ENCODE data around the gene RAPGEF1.
"Not testable (repeated sequence)": the region's sequence is repeated elsewhere in the genome, so short reads cannot be mapped to it uniquely, and the experiment has no call there.

The RAPGEF1 gene

DNA sequence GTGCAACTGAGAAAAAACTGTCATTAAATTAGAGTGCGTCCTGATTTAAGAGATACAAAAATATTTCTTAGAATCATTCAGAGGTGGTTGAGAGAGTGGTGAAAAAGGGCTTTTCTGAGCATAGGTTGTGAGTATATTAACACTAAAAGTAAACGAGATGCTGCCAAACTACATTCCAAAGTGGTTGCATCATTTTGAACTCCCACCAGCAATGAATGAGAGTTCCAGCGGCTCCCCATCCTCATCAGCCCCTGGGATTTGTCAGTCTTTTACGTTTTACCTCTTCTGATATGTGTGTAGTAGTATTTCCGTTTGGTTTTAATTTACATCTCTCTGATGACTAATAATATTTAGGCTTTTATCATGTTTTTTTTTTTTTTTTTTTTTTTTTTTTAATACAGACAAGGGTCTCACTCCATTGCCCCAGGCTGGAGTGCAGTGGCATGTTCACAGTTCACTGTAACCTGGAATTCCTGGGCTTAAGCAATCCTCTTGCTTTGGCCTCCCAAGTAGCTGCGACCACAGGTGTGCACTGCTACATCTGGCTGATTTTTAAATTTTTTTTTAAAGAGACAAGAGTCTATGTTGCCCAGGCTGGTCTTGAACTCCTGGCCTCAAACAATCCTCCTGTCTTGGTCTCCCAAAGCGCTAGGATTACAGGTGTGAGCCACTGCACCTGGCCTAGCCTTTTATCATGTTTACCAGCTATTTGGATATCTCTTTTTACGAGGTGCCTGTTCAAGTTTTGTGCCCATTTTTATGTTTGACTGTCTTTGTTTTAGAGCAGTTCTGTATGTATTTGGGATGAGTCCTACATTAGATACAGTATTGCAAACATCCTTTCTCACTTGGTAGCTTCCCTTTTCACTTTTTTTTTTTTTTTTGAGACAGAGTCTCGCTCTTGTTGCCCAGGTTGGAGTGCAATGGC is 177.6 kb downstream of the RAPGEF1 start:
- DNase-seq (ENCODE audit: low read depth in 2 of 2): no peak

GRCh38 chr9:131559421-131560000 is 180.4 kb downstream of the RAPGEF1 start:
- no peak for DNase-seq (ENCODE audit: low read depth in 2 of 2)

DNA sequence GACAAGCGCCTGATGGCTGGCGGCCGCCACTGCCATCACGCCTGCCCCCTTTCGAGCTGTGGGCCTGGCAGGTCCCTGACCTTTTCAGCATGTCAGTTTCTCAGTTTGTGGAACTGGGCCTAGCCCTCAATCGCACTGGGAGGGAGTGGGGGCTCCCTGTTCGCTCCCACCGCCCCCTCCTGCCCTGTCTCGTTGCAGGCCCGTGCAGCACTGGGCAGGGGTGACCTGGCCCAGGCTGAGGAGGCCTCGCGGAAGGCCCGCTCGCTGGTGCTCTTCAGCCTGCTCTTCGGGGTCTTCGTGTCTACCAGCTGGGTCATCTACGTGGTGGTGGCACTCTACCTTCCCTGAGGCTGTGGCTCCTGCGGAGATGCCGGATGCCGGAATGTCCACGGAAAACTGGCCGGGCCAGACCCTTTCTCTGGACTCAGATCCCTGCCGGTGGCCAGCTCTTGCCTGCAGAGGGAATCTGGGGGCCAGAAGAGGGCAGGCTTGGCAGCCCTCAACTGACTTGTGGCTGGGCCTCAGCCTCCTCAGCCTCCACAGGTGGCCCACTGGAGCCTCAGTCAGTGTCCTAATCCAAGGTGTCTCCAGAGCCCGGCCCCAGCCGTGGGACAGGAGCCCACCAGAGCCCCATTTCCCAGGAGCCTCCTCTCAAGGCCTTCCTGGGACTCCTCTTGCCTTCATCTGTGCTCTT is 181.9 kb downstream of the RAPGEF1 start:
- DNase-seq (ENCODE audit: low read depth in 2 of 2): no peak

GRCh38 chr9:131555841-131556673 is 183.8 kb downstream of the RAPGEF1 start:
- DNase-seq (ENCODE audit: low read depth in 2 of 2): no peak

DNA sequence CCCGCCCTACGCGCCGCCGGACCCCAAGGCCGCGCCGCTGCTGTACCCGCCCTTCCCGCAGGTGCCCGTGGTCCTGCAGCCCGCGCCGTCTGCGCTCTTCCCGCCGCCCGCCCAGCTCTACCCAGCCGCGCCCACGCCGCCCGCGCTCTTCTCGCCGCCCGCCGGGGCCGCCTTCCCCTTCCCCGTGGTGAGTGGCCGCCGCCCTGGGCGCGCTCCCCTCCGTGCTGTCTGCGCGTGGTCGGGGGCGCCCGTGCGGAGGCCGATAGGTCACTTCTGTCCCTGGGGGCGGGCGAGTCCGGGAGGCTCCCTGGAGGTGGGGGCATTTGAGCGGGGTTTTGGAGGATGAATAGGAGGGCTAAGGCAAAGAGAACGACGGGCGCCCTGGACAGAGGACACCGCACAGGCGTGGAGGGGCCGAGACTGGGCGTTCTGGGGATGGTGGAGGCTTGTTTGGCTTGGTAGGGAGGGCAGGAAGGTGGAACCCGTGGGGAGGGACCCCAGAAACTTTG is 185.0 kb downstream of the RAPGEF1 start:
- DNase-seq (ENCODE audit: low read depth in 2 of 2): no peak

- no peak for DNase-seq (ENCODE audit: low read depth in 2 of 2)
Observed at GRCh38 chr9:131554087-131554842, 185.6 kb downstream of the RAPGEF1 start.

DNA sequence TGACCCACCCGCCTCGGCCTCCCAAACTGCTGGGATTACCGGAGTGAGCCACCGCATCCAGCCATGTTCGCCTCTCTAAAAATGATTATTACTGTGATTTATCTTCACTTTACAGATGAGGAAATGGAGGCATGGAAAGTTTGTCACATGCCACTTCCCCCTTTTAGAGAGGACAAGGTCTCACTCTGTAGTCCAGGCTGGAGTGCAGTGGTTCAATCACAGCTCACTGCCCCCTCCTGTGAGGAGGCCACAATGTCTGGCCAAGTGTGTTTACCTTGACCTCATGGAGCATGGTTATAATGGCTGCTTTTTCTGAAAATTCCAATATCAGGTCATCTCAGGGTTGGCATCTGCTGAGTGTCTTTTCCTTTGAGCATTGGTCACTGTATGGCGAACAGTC is 187.8 kb downstream of the RAPGEF1 start:
- DNase-seq (ENCODE audit: low read depth in 2 of 2): no peak

GRCh38 chr9:131550465-131550864 is 189.4 kb downstream of the RAPGEF1 start:
- not testable (repeated sequence) for DNase-seq (ENCODE audit: low read depth in 2 of 2)

GRCh38 chr9:131549186-131549585 is 190.7 kb downstream of the RAPGEF1 start:
- not testable (repeated sequence) for DNase-seq (ENCODE audit: low read depth in 2 of 2)

GRCh38 chr9:131546336-131547084 is 193.4 kb downstream of the RAPGEF1 start:
- no peak for DNase-seq (ENCODE audit: low read depth in 2 of 2)

DNA sequence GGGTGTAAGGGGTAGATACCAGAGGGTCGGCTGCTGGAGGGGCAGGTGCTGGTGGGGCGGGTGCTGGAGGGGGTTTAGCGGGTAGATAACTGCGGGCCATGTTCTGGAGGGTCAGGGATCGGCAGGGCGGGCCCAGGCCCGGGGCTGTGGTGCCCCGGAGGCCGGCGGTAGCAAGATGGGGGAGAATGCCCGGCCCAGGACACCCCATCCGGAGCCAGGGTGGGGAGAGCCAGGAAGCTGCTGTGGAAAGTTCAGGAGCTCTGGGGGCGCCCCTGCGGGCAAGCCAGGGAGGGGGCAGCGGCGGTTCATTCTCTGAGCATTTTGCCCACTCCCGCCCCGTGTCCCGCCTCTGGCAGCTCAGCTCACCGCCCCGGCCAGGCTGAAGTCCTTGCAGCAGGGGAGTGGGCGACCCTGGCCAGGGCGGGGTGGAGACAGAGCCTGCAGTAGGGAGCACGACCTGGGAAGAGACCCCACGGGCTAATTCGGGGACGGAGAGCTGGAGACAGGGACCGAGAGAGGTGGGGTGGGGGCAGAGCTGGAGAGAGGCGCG is 194.0 kb downstream of the RAPGEF1 start:
- DNase-seq (ENCODE audit: low read depth in 2 of 2): no peak

- DNase-seq (ENCODE audit: low read depth in 2 of 2): no peak
Observed at GRCh38 chr9:131545003-131545785, 194.7 kb downstream of the RAPGEF1 start, which contains the start of gene PRRT1B. Gene PRRT1B, plus strand, starts transcription at chr9:131545523. Its CDS starts 93 bp downstream, at chr9:131545616.

DNA sequence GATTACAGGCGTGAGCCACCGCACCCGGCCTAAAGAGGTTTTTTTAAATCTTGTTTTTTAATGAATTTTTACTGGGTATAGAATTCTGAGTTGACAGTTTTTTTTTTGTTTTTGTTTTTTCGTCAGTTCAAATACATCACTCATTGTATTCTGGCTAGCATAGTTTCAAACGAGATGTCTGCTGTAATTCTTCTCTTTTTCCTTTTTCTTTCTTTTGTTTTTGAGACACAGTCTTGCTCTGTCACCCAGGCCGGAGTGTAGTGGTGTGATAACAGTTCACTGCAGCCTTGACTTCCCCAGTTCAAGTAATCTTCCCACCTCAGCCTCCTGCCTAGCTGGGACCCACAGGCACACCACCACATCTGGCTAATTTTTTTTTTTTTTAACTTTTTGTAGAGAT is 196.7 kb downstream of the RAPGEF1 start:
- DNase-seq (ENCODE audit: low read depth in 2 of 2): no peak

GRCh38 chr9:131539223-131539923 is 200.5 kb downstream of the RAPGEF1 start:
- DNase-seq (ENCODE audit: low read depth in 2 of 2): no peak

DNA sequence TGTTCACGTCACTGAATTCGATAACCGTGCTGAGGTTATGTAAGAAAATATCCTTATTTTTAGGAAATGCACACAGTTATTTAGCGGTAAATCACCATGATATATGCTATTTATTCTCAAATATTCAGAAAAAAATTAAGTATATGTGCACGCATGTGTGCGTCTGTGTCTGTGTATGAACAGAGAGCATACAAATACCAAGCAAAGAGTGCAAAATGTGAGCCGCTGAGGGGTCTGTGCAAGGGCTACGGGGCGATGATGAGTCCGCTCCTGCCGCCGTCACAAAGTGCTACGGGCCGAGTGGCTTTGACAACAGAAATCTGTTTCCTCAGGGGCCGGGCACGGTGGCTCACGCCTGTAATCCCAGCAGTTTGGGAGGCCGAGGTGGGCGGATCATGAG is 201.9 kb downstream of the RAPGEF1 start:
- no peak for DNase-seq (ENCODE audit: low read depth in 2 of 2)

- DNase-seq (ENCODE audit: low read depth in 2 of 2): no peak
Observed at GRCh38 chr9:131534721-131535237, 205.1 kb downstream of the RAPGEF1 start.

GRCh38 chr9:131530920-131531832 is 208.7 kb downstream of the RAPGEF1 start, which contains the start of gene UCK1:
Gene UCK1, minus strand, starts transcription at chr9:131531263. Its CDS starts 89 bp downstream, at chr9:131531174.
- peak; percentile 39 to 43 for DNase-seq (ENCODE audit: low read depth in 2 of 2)

All from stimulated activated CD8-positive, alpha-beta memory T cell treated with anti-CD3 and anti-CD28 coated beads, Interleukin-7, amount 100 ng/mL, for 1 hour (primary cell).